GM18511 (cell line): ENCODE data around the gene LGALS4.
"Not testable (repeated sequence)": the region's sequence is repeated elsewhere in the genome, so short reads cannot be mapped to it uniquely, and the experiment has no call there.

ENCODE experiments used
- ATAC-seq: cut with Tn5 transposase; IDR thresholded peaks from one replicate; pipeline ENCODE4 v1.9.1; 2021; ENCODE audit warnings: mild to moderate bottlenecking, moderate library complexity; ENCODE audit not compliant: unreplicated experiment

Gene LGALS4

DNA sequence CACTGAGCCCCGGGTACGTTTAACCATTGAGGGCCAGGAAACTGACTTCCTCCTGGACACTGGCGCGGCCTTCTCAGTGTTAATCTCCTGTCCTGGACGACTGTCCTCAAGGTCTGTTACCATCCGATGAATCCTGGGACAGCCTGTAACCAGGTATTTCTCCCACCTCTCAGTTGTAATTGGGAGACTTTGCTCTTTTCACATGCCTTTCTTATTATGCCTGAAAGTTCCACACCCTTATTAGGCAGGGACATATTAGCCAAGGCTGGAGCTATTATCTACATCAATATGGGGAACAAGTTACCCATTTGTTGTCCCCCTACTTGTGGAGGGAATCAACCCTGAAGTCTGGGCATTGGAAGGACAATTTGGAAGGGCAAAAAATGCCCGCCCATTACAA, 13.2 kb upstream of the LGALS4 start:
- not testable (repeated sequence) for ATAC-seq

- not testable (repeated sequence) for ATAC-seq
Measured at GRCh38 chr19:38821230-38821825, 8.6 kb upstream of the LGALS4 start.

- no peak for ATAC-seq
Measured at GRCh38 chr19:38819231-38819920, 6.6 kb upstream of the LGALS4 start.

GRCh38 chr19:38817081-38817480, 4.3 kb upstream of the LGALS4 start:
- no peak for ATAC-seq

DNA sequence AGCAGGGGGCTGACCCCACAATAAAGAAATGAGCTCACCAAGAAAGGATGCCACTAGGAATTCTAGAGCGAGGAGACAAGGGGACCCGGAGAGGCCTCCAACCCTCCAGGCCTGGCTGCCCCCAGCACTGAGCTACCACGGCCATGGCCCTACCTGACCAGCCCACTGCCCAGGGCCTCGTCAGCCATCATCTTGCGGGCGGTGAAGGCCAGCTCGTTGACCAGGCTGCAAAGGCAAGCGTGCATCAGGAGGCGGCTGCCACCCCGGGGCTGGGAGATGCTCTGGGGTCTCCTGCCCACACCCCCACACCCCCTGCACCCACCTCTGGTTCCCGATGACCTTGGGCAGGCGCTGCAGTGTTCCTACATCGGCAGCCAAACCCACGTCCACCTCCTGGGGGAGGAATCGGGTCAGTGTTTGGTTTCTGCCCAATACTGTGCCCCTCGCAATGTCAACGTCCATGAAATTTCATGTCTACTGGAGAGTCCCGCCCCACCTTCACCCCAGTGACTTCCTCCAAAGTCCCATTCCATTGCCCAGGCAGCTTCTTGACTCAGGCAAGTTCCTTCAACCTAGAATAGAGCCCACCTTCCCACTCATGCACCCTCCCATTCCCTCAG, 3.5 kb upstream of the LGALS4 start:
- ATAC-seq = no peak

DNA sequence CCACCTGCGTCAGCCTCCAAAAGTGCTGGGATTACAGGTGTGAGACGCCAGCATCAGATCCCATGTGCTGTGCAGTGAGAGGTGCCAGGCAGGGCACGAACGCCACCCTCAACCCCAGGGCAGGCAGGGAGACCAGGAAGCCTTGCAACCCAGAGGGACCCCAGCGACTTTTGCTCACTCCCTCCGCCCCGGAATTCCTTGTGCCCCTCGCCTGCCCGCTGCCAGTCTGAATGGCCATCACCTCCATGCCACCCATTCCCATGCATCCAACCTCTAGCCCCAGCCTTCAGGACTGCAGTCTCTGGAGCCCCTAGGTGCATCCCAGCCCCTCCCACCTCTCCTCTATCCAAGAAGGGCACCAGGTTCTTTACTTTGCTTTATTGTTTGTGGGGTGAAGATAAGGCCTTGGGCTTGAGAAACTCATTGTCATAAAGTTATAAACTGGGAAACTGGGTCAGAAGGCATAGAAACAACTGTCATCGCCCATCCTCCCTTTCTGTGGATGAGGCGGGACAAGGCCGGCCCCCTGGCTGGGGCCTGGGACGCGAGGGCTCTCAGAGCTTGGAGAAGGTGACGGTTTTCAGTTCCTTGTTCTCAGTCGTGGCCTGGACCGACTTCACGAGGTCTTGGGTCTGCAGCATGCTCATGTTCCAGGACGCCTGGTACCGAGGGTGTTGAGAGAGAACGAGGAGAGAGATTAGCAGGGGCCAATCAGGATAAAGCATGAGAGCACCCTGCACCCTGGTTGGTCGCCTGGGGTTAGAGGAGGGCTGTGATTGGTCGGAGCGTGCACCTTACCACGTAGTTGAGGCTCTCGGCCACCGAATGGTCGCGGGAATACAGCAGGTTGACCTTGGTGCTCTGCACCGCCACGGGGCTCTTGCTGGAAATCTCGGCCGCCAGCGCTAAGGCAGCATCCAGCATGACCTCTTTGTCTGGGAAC, 2.6 kb upstream of the LGALS4 start:
- no peak for ATAC-seq

- not testable (repeated sequence) for ATAC-seq
Measured at GRCh38 chr19:38813932-38814331, 1.2 kb upstream of the LGALS4 start.

DNA sequence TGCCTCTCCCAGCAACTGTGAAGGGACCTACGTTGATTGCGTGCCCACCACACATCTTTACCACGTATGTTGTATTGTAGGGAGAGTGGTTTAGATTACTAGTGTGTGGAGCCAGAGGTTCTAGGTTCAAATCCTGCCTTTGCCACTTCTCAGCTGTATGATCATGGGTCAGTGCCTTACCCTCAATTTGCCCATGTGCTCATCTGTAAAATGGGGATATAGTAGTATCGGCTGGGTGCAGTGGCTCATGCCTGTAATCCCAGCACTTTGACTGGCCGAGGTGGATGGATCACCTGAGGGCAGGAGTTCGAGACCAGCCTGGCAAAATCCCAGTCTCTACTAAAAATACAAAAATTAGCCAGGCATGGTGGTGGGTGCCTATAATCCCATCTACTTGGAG, 578 bp upstream of the LGALS4 start:
- no peak for ATAC-seq

DNA sequence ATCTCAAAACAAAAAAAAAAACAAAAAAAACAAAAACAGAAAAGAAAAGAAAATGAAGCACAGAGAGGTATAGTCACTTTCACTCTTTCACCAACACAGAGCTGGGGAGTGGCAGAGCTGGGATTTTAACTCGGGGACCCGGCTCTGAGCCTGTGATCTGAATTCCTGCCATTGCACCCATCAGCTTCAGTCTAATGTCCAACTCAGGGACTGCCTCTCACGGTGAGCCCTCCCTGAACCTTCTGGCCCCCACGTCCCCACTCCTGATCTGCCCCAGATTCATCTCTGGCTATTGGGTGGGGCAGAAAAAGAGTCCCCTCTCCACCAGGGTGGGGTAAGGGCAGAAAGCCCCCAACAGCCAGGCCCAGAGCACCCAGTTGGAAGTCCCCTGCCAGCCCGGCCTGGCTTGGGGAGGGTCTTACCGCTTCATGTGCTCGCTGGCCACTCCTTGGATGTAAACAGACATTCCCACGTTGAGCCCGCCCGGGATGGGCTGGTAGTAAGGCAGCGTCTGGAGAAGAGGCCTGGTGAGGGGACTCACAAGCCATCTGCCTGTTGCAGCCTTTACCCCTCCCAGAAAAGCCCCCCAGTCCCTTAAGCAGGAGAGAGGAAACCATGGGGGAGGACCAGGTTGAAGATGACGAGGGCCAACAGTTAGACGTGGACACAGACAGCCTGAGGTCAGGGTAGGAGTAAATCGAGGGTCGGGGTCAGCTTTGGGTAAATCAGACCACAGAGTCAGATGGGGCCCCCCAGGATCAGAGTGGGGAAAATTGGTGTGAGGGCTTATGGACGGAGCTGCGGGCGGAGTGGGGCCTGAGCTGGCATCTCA, 520 bp downstream of the LGALS4 start:
- ATAC-seq = no peak

- ATAC-seq = no peak
Measured at GRCh38 chr19:38809592-38810252, 3.0 kb downstream of the LGALS4 start.

- ATAC-seq = no peak
Measured at GRCh38 chr19:38808741-38809140, 4.0 kb downstream of the LGALS4 start.

DNA sequence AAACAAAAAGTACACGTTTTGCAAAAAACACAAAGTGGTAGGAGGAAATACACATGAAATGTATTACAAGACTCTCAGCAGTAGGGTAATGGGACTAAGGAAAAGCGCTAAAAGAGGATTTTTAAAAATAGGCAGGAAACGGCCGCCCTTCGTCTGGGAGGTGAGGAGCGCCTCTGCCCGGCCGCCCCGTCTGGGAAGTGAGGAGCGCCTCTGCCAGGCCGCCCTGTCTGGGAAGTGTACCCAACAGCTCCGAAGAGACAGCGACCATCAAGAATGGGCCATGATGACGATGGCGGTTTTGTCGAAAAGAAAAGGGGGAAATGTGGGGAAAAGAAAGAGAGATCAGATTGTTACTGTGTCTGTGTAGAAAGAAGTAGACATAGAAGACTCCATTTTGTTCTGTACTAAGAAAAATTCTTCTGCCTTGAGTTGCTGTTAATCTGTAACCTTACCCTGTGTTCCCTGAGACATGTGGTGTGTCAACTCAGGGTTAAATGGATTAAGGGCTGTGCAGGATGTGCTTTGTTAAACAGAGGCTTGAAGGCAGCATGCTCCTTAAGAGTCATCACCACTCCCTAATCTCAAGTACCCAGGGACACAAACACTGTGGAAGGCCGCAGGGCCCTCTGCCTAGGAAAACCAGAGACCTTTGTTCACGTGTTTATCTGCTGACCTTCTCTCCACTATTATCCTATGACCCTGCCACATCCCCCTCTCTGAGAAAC, 5.2 kb downstream of the LGALS4 start:
- not testable (repeated sequence) for ATAC-seq

- ATAC-seq = no peak
Measured at GRCh38 chr19:38806371-38806770, 6.4 kb downstream of the LGALS4 start.

DNA sequence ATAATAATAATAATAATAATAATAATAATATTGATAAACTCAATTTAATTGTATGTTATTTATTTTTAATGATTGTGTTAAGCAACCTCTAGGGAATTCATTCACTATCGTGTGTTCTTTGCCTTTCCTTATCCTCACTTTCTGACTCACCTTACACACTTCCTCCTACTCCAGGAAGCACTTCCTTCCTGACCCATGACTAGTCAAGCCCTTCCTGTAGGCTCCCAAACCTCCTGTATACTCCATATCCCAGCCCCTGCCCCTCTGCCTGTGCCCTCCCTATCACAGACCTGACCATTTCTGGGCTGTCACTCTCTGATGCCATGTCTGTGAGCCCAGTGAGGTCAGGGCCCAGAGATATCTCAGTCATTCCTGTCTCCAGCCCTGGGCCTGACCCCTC, 7.6 kb downstream of the LGALS4 start:
- ATAC-seq = no peak

- ATAC-seq = no peak
Measured at GRCh38 chr19:38803543-38803942, 9.2 kb downstream of the LGALS4 start.

GRCh38 chr19:38801359-38802095, 11.2 kb downstream of the LGALS4 start:
- ATAC-seq = no peak

- no peak for ATAC-seq
Measured at GRCh38 chr19:38800577-38801347, 12.0 kb downstream of the LGALS4 start.

DNA sequence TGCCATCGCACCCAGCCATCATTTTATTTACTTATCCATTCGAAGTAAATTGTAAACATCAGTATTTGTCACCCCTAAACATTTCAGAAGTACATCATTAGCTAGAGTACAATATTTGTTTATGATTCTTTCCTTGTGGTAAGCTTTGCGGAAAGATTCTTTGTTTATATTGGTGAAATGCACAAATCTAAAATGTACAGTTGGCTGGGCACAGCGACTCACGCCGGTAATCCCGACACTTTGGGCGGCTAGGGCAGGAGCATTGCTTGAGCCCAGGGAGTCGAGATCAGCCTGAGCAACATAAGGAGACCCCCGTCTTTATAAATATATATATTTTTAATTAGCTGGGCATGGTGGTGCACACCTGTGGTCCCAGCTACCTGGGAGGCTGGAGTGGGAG, 13.6 kb downstream of the LGALS4 start:
- no peak for ATAC-seq
